NT2/D1 (cell line): ENCODE measurements around the gene ZNF845.
A peak's percentile ranks its signal among the peaks of the same experiment; 100 is the strongest.
"Not testable (repeated sequence)": the region's sequence is repeated elsewhere in the genome, so short reads cannot be mapped to it uniquely, and the experiment has no call there.

ENCODE experiments used
- DNase-seq: peaks from one replicate; pipeline ENCODE4 v3.0.0-alpha.2; 2011; ENCODE audit warnings: low read depth, low spot score
- H3K27me3 ChIP-seq: 2 replicates; pipeline ENCODE4 v1.6.0; 2011; ENCODE audit warnings: mild to moderate bottlenecking; ENCODE audit not compliant: insufficient read length, insufficient read depth
- H3K36me3 ChIP-seq: 2 replicates; pipeline ENCODE4 v1.6.1; 2011; ENCODE audit warnings: mild to moderate bottlenecking, low read length, mixed read lengths; ENCODE audit not compliant: insufficient read depth, insufficient read length
- H3K4me1 ChIP-seq: 2 replicates; pipeline ENCODE4 v1.5.1; 2011; ENCODE audit not compliant: insufficient read depth, insufficient read length
- H3K4me3 ChIP-seq: 2 replicates; pipeline ENCODE4 v1.5.1; 2011; ENCODE audit warnings: low read depth; ENCODE audit not compliant: insufficient read length
- H3K9ac ChIP-seq: 2 replicates; pipeline ENCODE4 v1.6.0; 2011; ENCODE audit warnings: low read depth; ENCODE audit not compliant: insufficient read length
- H3K9me3 ChIP-seq: 2 replicates; pipeline ENCODE4 v1.5.1; 2011; ENCODE audit warnings: mild to moderate bottlenecking, low read length; ENCODE audit not compliant: insufficient read depth
- SUZ12 ChIP-seq: IDR thresholded peaks from 2 replicates; pipeline ENCODE4 v1.6.1; 2011; ENCODE audit not compliant: insufficient read length, insufficient read depth; ENCODE audit errors: extremely low read depth
- YY1 ChIP-seq: IDR thresholded peaks from 2 replicates; pipeline ENCODE4 v1.6.1; 2011; ENCODE audit not compliant: insufficient read length, insufficient read depth
- ZNF274 ChIP-seq: IDR thresholded peaks from 2 replicates; pipeline ENCODE4 v1.6.1; 2011; ENCODE audit warnings: mild to moderate bottlenecking, low read depth, low read length

The ZNF845 gene

GRCh38 chr19:53333463-53334449 is at the start of gene ZNF845:
ZNF845 (plus strand) TSS chr19:53333749; CDS start chr19:53341308, 7,559 bp downstream.
- DNase-seq: peak; percentile 68
- Histone ChIP-seq H3K36me3 (peaks cover 11% of the 10 kb centered on the region), H3K27me3 (no peaks in the 10 kb centered on the region), H3K4me3 (peak within 1 kb of the TSS; percentile 78), H3K4me1 (no peaks in the 10 kb centered on the region), H3K9me3 (peaks cover 11% of the 10 kb centered on the region; the same call in 1 of the 2 replicates), H3K9ac (peak within 1 kb of the TSS; percentile 86)
- TF ChIP-seq ZNF274: no peak
- TF ChIP-seq YY1: no peak
- no peak for TF ChIP-seq SUZ12

GRCh38 chr19:53285087-53285486 is 48.5 kb upstream of the ZNF845 start:
- Histone ChIP-seq H3K36me3 (no peaks in the 10 kb centered on the region), H3K27me3 (no peaks in the 10 kb centered on the region), H3K9me3 (no peaks in the 10 kb centered on the region), H3K4me3 (no peak overlapping the region), H3K4me1 (no peaks in the 10 kb centered on the region), H3K9ac (no peak overlapping the region)
- TF ChIP-seq SUZ12 (no peak), YY1 (no peak), ZNF274 (no peak)
- DNase-seq: no peak

DNA sequence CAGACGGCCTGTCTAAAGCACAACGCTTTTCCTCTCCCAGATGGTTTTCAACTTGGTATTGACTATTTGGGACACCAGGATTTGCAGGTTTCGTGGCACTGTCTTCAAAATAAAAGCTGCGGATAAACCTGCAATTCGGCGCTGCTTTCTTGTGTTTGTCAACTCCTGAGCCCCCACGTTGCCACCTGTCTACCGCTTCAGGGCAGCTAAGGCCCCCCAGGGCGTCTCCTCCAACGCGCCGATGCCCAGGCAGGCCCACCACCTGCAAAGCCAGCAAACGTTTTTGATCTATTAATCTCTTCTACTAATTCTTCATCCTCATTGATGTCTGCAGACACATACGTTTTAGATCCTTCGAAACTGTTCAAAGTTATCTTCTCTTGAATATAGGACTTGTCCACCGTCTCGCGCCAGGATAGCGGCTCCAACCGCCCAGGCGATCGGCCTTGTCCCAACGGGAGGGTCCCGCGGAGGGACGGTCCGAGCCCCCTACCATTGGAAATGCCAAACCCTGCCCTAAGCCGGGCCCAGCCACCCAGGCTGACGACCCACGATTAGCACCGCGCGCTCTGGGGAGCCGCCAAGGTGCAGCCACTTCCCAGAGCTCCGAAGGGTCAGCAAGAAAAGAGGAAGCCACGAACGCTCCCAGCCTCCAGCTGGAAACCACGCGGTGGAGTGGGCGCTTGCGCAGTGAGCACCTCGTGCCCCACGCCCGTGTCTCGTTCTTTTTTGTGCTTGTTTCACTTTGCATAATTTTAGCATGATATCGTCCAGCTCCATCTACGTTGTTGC is 42.6 kb upstream of the ZNF845 start:
- TF ChIP-seq SUZ12: no peak
- TF ChIP-seq YY1: no peak
- TF ChIP-seq ZNF274: no peak
- peaks cover 35% of the 10 kb centered on the region for H3K9me3 ChIP-seq
- no peak overlapping the region for H3K9ac ChIP-seq
- no peaks in the 10 kb centered on the region for H3K27me3 ChIP-seq
- DNase-seq: no peak
- no peak overlapping the region for H3K4me3 ChIP-seq
- no peaks in the 10 kb centered on the region for H3K4me1 ChIP-seq
- H3K36me3 ChIP-seq: no peaks in the 10 kb centered on the region

DNA sequence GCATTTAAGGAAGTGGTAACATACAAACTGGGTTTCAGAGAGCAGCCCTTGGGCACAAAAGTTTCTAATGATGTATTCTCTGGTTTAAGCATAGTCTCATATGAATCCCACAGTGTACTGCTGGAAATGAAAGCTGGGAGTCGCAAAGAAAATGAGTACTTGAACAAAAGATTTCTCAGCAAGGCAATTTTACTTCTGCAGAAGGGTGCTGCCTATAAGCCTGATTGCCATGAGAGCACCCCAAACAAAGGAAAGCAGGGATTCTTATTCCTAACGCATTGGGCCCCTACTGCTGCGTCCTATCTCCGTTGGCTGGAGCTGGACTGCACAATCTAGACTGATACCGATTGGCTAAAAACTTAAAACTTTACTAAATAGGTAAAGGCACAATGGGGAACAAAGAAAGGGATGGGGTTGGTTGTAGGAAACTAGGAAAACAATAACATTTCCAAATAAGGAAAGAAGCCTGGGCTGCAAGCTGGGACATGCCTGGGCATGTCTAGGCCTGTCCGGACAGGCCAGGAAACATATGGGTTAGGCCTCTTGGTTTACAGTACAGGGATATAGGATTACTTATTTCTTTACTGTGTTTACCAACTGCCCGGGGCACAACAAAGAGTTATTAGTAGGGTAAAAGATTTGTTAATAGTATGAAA is 38.6 kb upstream of the ZNF845 start:
- TF ChIP-seq YY1 (no peak), ZNF274 (no peak), SUZ12 (no peak)
- Histone ChIP-seq H3K36me3 (no peaks in the 10 kb centered on the region), H3K27me3 (no peaks in the 10 kb centered on the region), H3K9ac (no peak overlapping the region), H3K4me1 (no peaks in the 10 kb centered on the region), H3K9me3 (peaks cover 39% of the 10 kb centered on the region), H3K4me3 (no peak overlapping the region)
- no peak for DNase-seq

DNA sequence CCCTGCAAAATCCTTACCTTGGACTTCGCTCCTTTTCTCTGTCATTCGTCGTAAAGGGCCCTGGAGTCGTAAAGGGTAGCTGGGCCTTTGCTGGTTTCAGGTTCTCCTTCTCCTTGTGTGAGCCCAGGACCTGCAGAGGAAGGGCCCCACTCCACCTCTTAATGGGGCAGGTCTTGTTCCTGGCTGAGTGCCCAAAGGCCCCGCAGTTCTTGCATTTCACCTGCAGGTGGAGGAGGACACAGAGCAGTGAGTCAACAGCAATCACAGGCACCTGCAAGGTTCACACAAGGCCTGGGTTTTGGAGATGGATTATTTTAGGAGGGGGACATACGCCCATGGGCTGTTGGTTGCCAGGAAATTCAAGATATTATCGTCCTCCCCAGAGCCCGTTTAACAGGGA is 32.2 kb upstream of the ZNF845 start:
- H3K27me3 ChIP-seq, H3K4me1 ChIP-seq: not testable (repeated sequence)

DNA sequence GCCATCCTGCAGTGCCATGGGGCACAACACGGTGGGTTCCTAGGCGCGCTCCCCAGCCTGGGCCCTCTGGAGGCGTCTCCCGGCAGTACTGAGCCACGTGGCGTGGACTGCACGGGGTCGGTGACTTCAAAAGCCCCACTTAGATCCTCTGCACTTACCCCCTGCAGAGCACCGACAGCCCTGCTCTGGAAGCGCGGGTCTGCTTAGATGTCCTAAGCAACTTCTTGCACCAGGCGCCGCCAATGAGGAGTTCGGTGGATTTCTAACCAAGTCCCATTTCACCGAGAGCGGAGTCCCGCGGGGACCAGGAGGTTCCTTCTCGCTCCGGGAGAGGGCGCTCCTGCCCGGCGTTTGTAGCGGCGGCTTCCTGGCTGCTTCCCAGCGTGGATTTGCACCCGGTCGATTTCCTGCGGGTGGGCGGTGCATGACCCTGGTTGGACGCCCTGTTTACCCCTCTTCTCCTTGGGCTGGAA is 25.2 kb upstream of the ZNF845 start:
- no peak overlapping the region for H3K4me3 ChIP-seq
- H3K9ac ChIP-seq: no peak overlapping the region
- no peaks in the 10 kb centered on the region; the same call in 1 of the 2 replicates for H3K9me3 ChIP-seq
- no peaks in the 10 kb centered on the region for H3K4me1 ChIP-seq
- no peaks in the 10 kb centered on the region for H3K36me3 ChIP-seq
- TF ChIP-seq ZNF274 (no peak), YY1 (no peak), SUZ12 (no peak)
- DNase-seq: no peak
- H3K27me3 ChIP-seq: peaks cover 17% of the 10 kb centered on the region

More for the DNA sequence above, 32.2 kb upstream of the ZNF845 start:
- not testable (repeated sequence) for H3K9me3 ChIP-seq, H3K9ac ChIP-seq, H3K36me3 ChIP-seq, DNase-seq, H3K4me3 ChIP-seq
